Activated effector memory CD4-positive, alpha-beta T cell treated with Interleukin-2 at 50 U/mL for 16 hours (primary cell): ENCODE measurements around the gene PROP1.
A peak's percentile ranks its signal among the peaks of the same experiment; 100 is the strongest.
"Not testable (repeated sequence)": the region's sequence is repeated elsewhere in the genome, so short reads cannot be mapped to it uniquely, and the experiment has no call there.

Experiments used
- DNase-seq: peaks from one replicate; pipeline ENCODE4 v3.0.0-alpha.2; 2020

The PROP1 gene

DNA sequence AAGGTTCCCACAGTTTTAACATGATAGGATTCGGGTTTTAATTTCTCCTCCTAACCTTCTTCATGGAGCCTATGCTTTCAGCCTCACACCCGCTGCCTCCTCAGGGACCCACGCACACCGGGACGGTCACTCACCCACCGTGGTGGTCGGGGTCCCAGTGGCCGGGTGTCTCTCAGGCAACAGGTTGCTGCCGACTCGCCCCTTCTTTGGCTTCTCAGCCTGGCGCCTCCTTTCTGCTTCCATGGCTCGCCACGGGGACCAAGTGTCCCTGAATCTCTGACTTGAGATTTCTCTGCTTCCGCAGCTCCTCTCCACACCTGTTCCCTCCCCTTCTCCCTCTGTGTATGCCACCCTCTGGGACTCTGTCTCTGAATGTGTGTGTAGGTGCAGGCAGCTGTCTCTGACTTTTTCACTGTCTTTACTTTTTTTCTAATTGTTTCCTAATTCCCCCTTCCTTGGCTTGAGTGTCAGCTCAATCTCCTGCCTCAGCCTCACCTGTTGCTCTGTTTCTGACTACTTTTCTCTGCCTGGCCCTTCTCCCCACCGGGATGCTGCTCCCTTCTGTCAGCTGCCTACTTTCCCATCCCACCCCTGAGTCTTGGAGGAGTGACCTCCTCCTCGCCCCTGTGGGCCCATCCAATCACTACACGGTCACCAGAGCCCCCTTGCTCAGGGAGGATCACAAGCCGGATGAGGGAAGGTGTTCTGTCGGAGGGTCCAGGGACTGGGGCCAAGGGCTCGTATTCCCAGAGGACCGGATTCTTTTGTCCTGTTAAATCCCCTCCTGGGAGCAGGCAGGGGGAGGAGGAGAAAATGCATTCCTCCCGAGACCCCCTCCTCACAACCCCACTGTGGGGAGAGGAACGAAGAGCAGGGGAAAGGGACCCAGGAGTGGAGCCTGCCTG is at the start of gene PROP1:
Gene PROP1, minus strand, starts transcription at position 552 of the 905 bp plus-strand sequence. Its CDS starts 309 bp downstream, at position 243.
- no peak for DNase-seq

DNA sequence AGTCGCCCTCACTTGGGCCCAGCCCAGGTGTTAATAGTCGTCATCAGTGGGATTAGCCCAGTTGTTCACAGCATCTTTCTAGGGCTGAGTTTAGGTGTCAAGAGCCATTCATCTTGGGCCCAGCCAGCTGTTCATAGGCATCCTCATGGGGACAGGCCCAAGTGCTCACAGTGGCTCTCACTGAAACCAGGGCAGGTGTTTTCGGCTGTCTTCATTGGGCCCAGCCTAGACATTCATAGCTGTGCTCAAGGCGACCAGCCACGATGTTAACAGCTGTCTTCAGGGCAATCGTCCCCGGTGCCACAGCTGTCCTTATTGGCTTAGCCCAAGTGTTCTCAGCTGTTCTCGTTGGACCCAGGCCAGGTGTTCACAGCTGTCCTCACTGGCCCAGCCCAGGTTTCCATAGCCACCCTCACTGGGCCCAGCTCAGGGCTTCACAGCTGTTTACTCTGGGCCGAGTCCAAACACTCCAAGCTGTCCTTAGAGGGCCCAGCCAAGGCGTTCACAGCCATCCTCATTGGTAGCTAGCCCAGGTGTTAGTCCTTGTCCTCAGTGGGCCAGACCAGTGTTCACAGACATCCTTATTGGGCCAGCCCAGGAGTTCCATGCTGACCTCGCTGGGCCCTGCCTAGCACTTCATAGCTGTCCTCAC is 23.5 kb upstream of the PROP1 start:
- not testable (repeated sequence) for DNase-seq

DNA sequence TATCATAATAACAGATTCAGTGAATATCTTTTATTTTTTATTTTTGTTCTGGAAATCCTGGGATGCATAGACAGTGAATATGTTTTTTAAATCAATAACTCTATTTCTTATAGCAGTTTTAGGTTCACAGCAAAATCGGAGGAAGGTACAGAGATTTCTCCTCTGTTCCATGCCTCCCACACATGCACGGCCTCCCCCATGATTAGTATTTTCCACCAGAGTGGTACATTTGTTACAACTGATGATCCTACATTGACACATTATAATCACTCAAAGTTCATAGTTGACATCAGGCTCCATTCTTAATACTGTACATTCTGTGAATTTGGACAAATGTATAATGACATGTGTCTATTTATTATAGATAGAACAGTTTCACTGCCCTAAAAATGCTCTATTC is 16.7 kb upstream of the PROP1 start:
- DNase-seq: not testable (repeated sequence)

DNA sequence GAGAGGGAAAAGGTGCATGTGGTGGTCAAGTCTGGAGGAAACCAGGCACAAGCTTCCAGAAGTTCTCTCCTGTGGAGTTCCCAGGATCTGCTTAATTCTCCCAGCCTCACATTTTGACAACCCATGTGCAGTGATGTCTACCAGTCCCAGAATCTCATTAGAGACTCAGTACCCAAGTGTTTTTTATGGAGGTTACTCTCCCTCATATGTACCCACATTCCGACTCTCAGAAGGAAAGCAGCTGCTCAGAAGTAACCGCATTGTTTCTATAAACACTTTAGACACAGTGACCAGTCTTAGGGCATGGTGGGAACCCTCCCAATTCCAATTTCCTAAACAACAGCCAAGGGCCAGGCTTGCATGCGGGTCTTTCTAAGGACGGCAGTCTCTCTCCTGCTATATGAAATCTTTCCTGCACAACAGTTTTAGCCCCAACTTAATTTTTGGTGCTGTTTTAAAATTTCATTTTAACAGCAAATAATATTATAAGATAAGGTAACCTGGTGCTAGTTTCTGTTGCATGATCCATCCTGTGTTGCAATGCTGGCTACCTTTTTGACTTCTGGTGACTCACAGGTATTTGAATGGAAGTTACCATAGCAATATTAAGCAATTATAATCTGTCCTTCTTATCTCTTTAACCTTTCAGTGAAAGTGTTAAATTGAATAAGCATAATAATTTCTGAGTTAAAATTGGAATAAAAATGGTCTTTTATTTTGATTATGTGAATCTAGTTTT is 15.9 kb upstream of the PROP1 start:
- not testable (repeated sequence) for DNase-seq

DNA sequence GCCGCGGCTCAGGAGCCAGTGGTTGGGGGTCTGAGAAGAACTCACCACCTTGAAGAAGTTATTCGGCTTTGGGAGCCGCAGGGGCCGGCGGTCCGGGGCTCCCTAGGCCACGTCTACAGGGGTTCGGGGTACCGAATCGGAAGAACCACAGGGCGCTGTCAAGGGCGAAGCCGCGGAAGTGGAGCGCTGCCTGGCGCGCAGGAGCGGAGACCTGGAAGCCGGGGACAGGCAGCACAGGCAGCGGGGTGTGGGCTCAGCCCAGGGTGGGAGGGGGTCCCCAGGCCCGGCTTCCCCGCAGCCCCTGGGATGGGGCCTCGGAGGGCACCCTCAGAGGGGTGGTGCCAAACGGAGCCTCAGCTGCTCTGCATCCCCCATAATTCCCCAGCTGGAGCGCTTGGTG is 11.2 kb upstream of the PROP1 start:
- DNase-seq: not testable (repeated sequence)

- DNase-seq: peak; percentile 55
These were observed 10.6 kb upstream of the PROP1 start for GRCh38 chr5:178006536-178007231.

GRCh38 chr5:178006181-178006535 is 10.1 kb upstream of the PROP1 start:
- DNase-seq: not testable (repeated sequence)

DNA sequence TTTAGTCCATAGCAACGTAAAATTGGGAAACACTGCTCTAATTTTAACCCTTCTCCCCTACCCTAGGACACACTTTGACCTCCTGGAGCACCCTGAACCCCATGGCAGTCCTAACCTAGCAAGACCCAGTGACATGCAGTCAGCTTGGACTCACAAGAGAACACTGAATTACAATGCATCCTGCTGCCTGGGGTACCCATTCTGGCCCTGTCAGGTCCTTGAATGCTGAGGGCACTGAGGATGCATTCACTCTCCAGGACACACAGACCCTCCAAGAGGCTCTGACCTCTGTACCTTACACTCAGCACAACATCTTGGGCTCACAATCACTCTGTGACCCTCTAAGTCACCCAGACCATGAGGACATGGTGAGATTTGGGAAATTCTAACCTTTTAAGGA is 1.8 kb upstream of the PROP1 start:
- DNase-seq: no peak

DNA sequence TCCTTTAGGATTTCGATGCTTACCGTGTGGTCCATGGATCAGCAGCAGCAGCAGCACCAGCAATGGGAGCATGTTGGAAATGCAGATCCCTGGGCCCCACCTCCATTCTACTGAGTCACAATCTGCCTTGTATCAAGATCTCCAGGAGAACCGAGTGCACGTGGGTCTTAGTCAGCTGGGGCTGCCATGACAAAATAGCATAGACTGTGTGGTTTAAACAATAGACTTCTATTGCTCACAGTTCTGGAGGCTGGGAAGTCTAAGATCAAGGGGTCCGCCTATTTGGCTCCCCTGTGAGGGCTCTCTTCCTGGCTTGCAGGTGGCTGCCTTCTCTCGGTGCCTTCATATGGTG is 1.3 kb upstream of the PROP1 start:
- no peak for DNase-seq

GRCh38 chr5:177996660-177997318 is 747 bp upstream of the PROP1 start:
- DNase-seq: no peak

DNA sequence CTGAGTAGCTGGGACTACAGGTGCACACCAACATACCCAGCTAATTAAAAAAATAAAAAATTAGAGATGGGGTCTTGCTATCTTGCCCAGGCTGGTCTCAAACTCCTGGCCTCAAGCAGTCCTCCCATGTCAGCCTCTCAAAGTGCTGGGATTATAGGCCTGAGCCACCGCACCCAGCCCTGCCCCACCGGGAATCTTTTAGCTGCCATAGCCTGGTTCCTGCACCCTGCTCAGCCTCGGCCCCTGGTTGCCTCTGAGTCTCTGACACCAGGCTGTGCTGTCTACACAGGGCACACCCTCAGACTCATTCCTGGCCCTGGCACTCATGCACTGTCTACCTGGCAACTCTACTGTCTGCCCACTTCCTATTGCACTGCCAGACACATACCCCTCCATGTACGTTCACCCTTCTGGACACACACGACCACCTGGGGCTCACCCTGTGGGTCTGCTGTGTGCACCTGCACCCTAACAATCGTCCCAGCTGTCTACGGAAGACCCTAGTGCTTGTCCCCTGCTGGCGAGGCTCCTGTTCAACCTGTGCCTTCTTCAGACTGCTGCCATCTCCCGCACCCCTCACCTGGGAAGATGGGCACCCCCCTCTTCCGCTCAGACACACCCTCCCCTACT is 1.4 kb downstream of the PROP1 start:
- no peak for DNase-seq

DNA sequence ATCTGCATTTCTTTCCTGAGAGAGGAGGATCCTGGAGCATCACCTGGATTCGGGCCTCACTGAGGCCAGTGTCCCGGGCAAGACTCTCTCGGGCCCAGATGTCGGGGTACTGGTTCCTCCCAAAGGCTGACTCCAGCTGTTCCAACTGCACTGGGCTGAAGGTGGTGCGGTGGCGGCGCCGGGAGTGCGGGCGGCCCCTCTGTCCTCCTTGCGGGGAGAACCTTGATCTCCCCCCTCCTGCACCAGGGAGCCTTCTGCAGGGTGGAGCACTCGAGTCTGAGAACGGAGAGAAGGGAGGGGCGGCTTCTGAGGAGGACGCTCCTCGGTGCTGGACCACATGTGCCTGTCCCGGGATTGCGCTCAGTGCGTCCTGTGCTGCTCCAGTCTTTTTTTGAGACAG is 2.0 kb downstream of the PROP1 start:
- no peak for DNase-seq

GRCh38 chr5:177992466-177992865 is 3.6 kb downstream of the PROP1 start:
- DNase-seq: no peak

GRCh38 chr5:177988989-177989625 is 6.9 kb downstream of the PROP1 start:
- DNase-seq: no peak

- DNase-seq: no peak
These were observed 8.7 kb downstream of the PROP1 start for GRCh38 chr5:177987326-177987725.

DNA sequence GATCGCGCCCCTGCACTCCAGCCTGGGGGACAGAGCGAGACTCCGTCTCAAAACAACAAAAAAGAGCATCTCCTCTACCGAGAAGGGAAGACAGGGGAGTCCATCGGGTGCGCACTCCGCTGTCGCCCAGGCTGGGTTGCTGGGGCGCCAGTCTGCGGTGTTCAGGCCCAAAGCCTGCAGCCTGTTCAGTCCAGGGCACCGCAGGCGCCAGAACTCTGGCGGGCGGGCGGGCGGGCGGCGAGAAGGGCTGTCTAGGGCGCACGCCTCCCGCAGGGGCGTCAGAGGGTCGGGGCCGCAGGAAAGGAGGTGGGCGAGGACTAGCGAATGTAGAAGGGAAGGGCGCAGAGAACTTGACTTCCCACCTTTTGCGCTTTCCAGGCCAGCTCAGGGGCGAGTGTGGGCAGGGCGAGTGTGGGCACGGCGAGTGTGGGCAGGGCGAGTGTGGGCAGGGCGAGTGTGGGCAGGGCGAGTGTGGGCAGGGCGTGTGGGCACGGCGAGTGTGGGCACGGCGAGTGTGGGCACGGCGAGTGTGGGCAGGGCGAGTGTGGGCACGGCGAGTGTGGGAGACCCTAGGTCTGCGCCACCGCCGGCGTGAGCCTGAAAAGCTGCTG is 10.5 kb downstream of the PROP1 start:
- no peak for DNase-seq

DNA sequence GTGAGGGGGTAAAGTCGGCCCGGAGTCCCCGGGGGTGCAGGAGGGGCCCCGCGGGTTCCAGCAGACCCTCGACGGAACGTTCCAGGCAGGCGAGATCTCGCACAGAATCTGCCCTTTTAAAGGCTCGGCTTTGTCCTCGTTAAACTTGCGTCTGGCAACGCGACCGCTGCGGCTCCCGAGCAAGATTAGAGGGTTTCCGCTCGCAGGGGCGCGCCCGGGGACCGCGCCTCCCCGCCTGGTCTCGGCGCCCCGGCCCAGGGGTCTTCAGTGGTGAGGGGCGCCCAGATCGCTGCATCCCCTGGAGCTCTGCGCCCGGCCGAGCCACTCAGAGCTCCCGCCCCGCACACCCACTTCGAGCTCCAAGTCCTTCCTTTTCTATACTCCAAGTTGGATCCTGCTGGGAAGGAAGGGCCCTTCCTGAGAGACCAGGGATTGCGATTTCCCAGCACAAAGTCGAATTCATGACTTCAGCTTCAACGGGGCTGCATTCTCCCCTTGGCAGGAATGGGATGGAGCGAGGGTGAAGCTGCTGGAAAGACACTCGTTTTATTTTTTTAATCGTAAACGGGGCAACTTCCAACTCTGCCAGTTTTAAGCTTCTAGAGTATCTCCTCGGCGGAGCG is 11.3 kb downstream of the PROP1 start:
- no peak for DNase-seq

- no peak for DNase-seq
These were observed 12.1 kb downstream of the PROP1 start for GRCh38 chr5:177983763-177984583.

DNA sequence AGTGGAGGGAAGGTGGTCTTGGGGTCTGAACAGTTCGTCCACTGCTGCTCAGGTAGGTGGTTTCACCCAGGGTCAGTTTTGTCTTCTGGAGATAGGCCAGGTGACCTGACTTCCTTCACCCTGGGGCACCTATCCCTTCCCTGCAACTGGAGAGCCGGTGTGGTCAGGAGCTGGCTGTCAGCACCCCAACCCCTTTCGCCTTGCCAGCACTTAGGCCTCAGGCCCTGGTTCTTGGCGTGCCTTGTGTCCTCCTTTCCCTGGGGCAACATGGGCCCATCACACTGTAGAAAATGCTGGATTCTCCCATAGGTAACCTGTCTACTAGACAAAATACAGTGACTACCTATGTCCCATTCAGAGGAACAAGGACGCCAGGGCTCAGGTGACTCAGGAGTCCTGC is 13.1 kb downstream of the PROP1 start:
- no peak for DNase-seq
